GM19372 (cell line): ENCODE results near the gene GRID1.
A peak's percentile ranks its signal among the peaks of the same experiment; 100 is the strongest.
"Not testable (repeated sequence)": the region's sequence is repeated elsewhere in the genome, so short reads cannot be mapped to it uniquely, and the experiment has no call there.

Experiments used
- ATAC-seq: cut with Tn5 transposase; IDR thresholded peaks from one replicate; pipeline ENCODE4 v1.9.1; 2021; ENCODE audit warnings: mild to moderate bottlenecking, low read depth, moderate library complexity; ENCODE audit not compliant: unreplicated experiment

Gene GRID1

DNA sequence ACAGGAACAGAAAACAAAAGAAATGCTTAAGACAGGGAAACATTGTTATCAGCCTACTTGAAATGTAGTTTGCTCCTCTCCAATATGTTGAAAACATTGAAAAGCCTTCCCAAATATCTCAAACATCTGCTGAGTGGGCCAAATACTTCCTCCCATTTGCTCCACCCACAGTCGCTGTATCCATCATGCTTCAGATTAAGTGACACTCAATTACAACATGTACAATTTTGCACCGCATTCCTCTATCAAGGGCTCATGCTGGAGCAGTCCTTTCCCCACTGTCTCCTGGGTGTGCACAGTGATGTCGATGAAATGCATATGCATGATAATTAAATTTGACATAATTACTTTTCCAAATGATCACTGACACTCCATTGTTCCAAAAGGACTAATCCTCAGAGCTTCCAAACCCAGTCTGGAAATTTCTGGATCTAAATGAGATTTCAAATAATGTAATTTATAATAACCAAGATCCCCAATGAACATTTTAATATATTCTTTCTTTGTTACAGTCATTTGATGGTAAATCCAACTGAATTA, 604.6 kb downstream of the GRID1 start:
- ATAC-seq, result no peak

- ATAC-seq, result peak; percentile 88
Measured at GRCh38 chr10:85741626-85742300, 624.8 kb downstream of the GRID1 start.

DNA sequence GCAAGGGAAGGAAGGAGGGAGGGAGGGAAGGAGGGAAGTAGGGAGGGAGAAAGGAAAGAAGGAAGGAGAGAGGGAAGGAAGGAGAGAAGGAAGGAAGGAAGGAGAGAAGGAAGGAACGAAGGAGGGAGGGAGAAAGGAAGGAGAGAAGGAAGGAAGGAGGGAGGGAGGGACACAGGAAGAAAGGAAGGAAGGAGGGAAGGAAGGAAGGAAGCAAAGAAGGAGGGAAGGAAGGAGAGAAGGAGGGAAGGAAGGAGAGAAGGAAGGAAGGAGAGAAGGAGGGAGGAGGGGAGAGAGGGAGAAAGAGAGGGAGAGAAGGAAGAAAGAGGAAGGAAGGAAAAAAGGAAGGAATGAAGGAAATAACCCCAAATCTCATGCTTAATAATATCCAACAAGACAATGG, 630.6 kb downstream of the GRID1 start:
- no peak for ATAC-seq

DNA sequence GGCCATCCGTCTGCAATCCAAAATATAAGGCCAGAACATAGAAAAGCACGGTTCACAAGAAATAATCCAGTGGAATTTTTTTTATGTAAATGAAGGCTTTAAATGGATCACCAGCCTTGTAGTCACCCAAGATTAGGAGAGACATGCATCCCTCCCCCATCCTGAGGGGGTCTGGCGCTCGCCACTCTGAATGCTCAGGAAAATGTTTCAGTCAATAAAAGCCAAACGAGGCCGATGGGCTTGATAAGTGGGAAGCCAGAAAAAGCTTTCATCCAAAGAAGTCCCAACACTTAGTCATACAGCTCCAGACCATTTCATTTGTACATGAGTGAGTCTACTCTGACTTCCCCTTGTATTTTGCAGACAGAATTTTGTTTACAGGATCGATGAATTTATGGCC, 631.8 kb downstream of the GRID1 start:
- ATAC-seq, result no peak

- ATAC-seq, result no peak
Measured at GRCh38 chr10:85724215-85724614, 642.4 kb downstream of the GRID1 start.

DNA sequence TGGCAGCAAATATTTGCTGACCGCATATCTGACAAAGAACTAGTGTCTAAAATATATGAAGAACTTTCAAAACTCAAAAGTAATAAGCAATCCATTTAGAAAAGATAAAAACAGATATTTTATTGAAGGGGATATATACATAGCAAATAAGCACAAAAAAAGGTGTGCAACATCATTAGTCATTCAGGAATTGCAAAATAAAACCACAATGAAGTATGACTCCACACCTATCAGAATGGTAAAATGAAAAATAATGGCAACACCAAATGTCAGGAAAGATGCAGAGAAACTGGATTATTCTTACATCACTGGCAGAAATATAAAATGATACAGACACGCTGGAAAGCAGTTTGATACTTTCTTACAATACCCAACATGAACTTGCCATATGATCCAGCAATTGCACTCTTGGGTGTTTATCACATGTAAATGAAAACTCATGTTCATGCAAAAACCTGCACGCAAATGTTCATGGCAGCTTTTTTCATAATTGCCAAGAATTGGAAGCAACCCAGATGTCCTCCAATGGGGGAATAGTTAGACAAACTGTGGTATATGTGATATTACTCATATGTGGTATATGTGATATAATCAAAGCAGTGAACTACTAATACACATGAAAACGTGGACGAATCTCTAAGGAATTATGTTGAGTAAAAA, 645.5 kb downstream of the GRID1 start:
- no peak for ATAC-seq

- no peak for ATAC-seq
Measured at GRCh38 chr10:85719408-85719807, 647.2 kb downstream of the GRID1 start.

DNA sequence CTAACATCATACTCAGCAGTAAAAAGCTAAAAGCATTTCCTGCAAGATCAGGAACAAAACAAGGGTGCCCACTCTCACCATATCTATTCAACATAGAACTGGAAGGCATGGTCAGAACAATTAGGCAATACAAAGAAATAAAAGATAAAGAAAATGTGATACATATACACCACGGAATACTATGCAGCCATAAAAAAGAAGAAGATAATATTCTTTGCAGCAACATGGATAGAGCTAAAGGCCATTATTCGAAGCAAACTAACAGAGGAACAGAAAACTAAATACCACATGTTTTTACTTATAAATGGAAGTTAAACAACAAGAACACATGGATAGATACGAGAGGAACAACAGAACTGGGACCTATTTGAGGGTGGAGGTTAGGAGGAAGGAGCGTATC, 652.7 kb downstream of the GRID1 start:
- no peak for ATAC-seq

- ATAC-seq, result no peak
Measured at GRCh38 chr10:85702768-85703167, 663.8 kb downstream of the GRID1 start.

DNA sequence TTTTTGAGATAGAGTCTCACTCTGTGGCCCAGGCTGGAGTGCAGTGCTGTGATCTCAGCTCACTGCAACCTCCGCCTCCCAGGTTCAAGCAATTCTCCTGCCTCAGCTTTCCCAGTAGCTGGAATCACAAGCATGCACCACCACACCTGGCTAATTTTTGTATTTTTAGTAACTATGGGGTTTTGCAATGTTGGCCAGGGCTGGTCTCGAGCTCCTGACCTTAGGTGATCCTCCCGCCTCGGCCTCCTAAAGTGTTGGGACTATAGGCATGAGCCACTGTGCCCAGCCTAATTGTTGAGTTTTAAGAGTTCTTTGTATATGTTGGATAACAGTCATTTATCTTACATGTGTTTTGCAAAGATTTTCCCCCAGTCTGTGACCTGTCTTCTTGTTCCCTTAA, 667.5 kb downstream of the GRID1 start:
- ATAC-seq, result not testable (repeated sequence)

DNA sequence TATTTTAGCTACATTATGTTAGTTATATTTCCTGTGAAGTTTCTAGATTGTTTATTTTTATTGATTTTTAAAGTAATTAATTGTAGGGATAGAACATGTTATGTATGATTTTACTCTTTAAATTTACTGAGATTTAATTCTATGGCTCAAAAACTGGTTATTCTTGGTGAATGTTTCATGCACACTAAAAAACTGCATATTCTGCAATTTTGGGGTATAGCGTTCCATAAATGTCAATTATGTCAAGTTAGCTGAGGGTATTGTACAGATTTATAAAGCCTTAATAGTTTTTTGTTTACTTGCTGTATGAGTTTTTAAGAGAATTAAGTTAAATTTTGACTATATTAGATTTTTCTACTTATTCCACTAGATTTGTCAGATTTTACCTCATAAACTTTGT, 669.7 kb downstream of the GRID1 start:
- ATAC-seq, result no peak

- no peak for ATAC-seq
Measured at GRCh38 chr10:85682621-85683020, 684.0 kb downstream of the GRID1 start.

DNA sequence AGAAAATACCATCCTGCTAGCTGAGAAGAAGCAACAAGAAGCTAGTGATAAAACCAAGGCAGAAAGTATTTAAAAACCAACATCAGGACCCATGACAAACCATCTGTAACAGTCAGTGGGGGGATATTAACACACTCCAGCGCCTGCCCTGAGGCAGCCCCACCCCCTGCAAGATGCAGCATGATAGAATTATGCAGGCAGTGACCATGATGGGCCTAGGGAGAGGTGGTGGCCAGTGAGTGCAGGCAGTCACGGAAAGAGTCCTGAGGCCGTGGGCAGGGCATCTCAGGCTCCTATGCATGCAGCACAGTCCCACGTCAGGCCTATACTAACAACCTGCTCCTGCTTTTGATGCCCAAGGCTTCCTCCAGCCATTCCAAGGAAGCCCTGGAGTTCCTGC, 686.9 kb downstream of the GRID1 start:
- ATAC-seq, result no peak

DNA sequence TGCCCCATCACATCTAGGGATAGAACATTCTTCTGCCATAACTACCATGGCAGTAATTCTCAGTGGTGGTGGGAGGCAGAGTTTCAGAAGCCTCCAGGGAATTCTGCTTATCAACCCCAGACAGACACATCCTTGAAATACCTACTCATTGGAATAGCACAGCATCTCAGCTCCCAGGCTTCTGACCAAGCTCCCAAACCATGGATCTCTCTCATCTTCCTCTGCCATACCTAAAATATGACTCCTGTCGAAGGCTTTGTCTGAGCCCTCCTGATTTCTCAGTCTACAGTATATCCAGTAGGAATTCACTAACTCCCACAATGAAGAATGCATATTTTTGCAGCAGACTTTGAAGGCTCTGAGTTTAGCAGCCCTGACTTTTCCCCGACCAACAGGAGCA, 687.5 kb downstream of the GRID1 start:
- ATAC-seq, result no peak

GRCh38 chr10:85674851-85675250, 691.7 kb downstream of the GRID1 start:
- no peak for ATAC-seq

- ATAC-seq, result no peak
Measured at GRCh38 chr10:85673270-85673669, 693.3 kb downstream of the GRID1 start.

DNA sequence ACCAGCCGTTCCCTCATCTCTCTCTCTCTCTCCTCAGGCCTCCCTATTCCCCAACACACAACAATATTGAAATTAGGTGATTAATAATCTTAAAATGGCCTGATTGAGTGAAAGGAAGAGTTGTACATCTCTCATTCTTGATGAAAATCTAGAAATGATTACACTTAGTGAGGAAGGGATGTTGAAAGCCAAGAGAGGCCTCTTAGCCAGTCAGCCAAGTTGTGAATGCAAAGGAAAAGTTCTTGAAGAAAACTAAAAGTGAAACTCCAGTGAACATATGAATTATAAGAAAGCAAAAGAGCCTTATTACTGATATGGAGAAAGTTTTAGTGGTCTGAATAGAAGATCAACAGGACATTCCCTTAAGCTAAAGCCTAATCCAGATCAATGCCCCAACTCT, 695.1 kb downstream of the GRID1 start:
- no peak for ATAC-seq

- no peak for ATAC-seq
Measured at GRCh38 chr10:85668522-85668921, 698.1 kb downstream of the GRID1 start.

DNA sequence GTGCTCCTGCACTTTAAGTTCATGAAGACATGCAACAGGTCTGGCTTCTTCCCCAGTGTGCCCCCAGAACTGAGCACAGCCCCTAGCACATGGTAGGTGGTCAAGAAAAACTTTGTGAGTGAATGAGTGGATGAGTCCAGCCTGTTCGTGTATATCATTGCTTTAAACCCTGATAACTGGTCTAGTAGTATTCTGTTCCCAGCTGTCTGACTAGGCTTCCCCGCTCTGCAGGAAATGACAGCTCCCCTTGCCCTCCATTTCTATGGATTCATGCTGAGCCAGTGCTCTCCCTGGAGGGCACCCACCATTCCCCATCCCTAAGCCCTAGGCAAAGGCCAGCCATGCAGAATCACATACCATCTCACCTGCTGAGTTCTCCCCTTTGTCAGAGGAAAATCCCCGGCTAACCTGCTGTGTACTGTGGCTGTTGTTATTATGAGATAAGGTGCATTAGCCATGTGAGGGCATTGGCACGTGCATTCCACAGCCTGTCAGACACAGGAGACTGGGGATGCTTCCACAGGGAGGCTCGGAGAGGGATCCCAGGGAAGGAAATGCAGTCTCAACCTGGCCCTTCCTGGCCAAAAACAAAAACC, 698.9 kb downstream of the GRID1 start:
- no peak for ATAC-seq

- no peak for ATAC-seq
Measured at GRCh38 chr10:85666987-85667386, 699.6 kb downstream of the GRID1 start.

GRCh38 chr10:85666102-85666501, 700.5 kb downstream of the GRID1 start:
- ATAC-seq, result no peak

- no peak for ATAC-seq
Measured at GRCh38 chr10:85665681-85666080, 700.9 kb downstream of the GRID1 start.
